ENCODE measurements around the gene LRP5. TPM values are rescaled to one million over a fixed set of nuclear protein-coding genes. Genes with fewer than 3 reads are reported as not detected.

The LRP5 gene
- total and polyA plus RNA-seq, 2 experiments from 2014 or later = 43.9 to 54.3 TPM

DNA sequence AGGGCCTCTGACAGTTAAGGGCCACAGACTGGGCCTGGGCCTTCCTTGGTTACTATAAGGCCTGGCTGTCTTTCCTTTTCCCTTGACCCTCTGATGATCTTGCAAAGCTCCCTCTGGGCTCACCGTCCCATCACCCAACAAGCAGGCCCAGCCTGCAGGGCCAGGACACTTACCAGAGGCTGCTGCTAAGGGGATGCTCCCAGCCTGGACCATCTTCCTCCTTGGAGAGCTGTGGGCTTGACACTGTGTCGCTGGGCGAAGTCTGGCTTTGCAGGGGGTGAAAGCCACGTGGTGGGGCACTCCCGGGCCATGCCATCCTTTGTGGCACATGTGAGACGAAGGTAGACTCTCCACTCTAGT is 44.5 kb upstream of the LRP5 start:
- Histone ChIP-seq H3K9me2 (replicated peaks; ENCODE audit: insufficient read depth) (no peaks in the 10 kb centered on the region), H3K9me3 (ENCODE audit: low read depth) (no peaks in the 10 kb centered on the region), H3K4me3 (no peak overlapping the region), H3K27me3 (no peaks in the 10 kb centered on the region), H3K36me3 (replicated peaks; ENCODE audit: insufficient read depth, low read depth) (no peaks in the 10 kb centered on the region), H3K79me2 (peaks cover 51% of the 10 kb centered on the region), H3K4me2 (no peak overlapping the region), H2AFZ (no peak overlapping the region), H3K4me1 (ENCODE audit: insufficient read depth) (peaks cover 12% of the 10 kb centered on the region), H3K27ac (no peak overlapping the region), H4K20me1 (ENCODE audit: insufficient read depth, poor library complexity, severe bottlenecking) (peaks cover 10% of the 10 kb centered on the region)
- DNase-seq (ENCODE audit: low spot score) = no peak
- TF ChIP-seq, protein P1, sequence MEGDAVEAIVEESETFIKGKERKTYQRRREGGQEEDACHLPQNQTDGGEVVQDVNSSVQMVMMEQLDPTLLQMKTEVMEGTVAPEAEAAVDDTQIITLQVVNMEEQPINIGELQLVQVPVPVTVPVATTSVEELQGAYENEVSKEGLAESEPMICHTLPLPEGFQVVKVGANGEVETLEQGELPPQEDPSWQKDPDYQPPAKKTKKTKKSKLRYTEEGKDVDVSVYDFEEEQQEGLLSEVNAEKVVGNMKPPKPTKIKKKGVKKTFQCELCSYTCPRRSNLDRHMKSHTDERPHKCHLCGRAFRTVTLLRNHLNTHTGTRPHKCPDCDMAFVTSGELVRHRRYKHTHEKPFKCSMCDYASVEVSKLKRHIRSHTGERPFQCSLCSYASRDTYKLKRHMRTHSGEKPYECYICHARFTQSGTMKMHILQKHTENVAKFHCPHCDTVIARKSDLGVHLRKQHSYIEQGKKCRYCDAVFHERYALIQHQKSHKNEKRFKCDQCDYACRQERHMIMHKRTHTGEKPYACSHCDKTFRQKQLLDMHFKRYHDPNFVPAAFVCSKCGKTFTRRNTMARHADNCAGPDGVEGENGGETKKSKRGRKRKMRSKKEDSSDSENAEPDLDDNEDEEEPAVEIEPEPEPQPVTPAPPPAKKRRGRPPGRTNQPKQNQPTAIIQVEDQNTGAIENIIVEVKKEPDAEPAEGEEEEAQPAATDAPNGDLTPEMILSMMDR (IDR thresholded peaks at IDR 0.05; ENCODE audit: poor library complexity) = no peak
- TF ChIP-seq EZH2 (IDR thresholded peaks at IDR 0.05; ENCODE audit: borderline replicate concordance) (no peak), EZH2phosphoT487 (IDR thresholded peaks at IDR 0.05; ENCODE audit: low read depth, severe bottlenecking, unreplicated experiment) (no peak)
- 100% methylated on average over 6 of the region's 6 CpGs for WGBS (ENCODE audit: low lambda C conversion rate, missing lambda C conversion rate)

DNA sequence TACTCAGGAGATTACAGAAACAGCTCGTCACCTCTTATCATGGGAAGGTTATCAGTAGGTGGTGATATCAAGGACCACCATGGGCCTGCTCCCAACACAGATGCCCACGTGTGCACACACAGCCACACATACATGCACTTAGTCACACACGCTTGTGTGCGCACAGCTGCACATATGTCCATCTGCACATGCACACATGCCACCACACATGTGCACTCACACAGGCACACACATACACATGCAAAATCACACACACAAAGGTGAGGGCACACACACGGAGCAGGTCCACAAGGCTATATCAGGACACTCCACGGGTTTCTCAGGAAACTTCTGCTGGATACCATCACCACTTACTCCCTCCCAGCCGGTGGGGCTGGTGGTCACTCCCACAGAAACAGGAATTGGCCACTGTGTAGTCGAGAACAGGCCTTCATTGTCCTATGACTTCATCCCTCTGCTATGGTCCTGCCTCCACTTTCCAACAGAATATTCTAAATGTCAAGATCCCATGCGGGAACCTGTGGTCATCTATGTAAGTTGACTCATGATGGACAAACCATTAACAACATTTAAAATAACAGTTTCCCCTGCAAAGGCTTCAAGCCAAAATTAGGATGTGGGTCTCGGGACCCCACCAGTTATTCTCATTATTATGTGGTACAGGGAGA is 42.8 kb upstream of the LRP5 start:
- Histone ChIP-seq H2AFZ (no peak overlapping the region), H3K9me3 (ENCODE audit: low read depth) (no peaks in the 10 kb centered on the region), H3K79me2 (peaks cover 56% of the 10 kb centered on the region), H3K4me2 (peak overlapping the region; percentile 84), H3K4me3 (no peak overlapping the region), H3K27me3 (no peaks in the 10 kb centered on the region), H3K9me2 (replicated peaks; ENCODE audit: insufficient read depth) (no peaks in the 10 kb centered on the region), H3K4me1 (ENCODE audit: insufficient read depth) (peaks cover 16% of the 10 kb centered on the region), H4K20me1 (ENCODE audit: insufficient read depth, poor library complexity, severe bottlenecking) (peaks cover 10% of the 10 kb centered on the region), H3K27ac (peak overlapping the region; percentile 100), H3K36me3 (replicated peaks; ENCODE audit: insufficient read depth, low read depth) (no peaks in the 10 kb centered on the region)
- TF ChIP-seq, protein P1 (IDR thresholded peaks at IDR 0.05; ENCODE audit: poor library complexity) = no peak
- TF ChIP-seq EZH2phosphoT487 (IDR thresholded peaks at IDR 0.05; ENCODE audit: low read depth, severe bottlenecking, unreplicated experiment) (no peak), EZH2 (IDR thresholded peaks at IDR 0.05; ENCODE audit: borderline replicate concordance) (no peak)
- DNase-seq (ENCODE audit: low spot score) = peak; percentile 42
- WGBS (ENCODE audit: low lambda C conversion rate, missing lambda C conversion rate) = 74% methylated on average over 10 of the region's 10 CpGs

DNA sequence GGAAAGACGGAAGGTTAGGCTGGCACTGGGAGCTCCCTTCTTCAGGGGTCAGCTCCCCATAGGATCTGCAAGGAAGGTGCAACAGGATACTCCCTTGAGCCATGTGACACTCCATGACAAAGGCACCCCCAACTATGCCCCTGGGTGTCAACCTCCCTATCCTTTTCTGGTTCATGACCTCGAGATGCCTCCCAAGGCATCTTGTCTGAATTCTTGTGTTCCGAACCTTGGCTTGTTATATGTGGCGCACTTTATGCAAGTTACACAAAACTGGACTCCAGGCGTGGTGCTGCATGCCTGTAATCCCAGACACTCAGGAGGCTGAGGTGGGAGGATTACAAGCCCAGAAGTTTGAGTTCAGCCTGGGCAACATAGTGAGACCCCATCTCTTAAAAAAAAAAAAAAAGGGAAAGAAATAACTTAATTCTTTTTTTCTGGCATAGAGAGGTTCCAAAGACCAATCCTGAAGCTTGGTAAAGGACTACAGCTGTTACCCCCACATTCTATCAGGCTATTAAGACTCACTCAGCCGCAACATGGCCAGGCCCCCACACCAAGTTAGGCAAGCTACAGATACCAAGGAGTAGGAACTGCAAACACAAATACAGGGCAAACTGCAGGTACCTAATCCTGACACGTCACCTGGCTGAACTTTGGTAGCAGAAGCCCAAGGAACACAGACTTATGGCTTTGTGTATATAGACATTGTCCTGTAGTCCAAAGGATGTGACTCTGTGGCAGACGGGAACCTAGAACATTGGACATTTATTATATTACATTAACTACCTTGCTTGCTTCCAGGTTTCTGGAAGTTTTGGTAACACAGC is 42.0 kb upstream of the LRP5 start:
- H3K4me2 ChIP-seq = peak overlapping the region; percentile 84
- no peaks in the 10 kb centered on the region for H3K9me2 ChIP-seq (replicated peaks; ENCODE audit: insufficient read depth)
- DNase-seq (ENCODE audit: low spot score) = peak; percentile 65
- H3K9me3 ChIP-seq (ENCODE audit: low read depth) = no peaks in the 10 kb centered on the region
- WGBS (ENCODE audit: low lambda C conversion rate, missing lambda C conversion rate) = 67% methylated on average over 8 of the region's 8 CpGs
- H4K20me1 ChIP-seq (ENCODE audit: insufficient read depth, poor library complexity, severe bottlenecking) = peaks cover 10% of the 10 kb centered on the region
- peaks cover 54% of the 10 kb centered on the region for H3K79me2 ChIP-seq
- TF ChIP-seq, protein P1 (IDR thresholded peaks at IDR 0.05; ENCODE audit: poor library complexity) = no peak
- no peak for TF ChIP-seq EZH2phosphoT487 (IDR thresholded peaks at IDR 0.05; ENCODE audit: low read depth, severe bottlenecking, unreplicated experiment)
- no peak for TF ChIP-seq EZH2 (IDR thresholded peaks at IDR 0.05; ENCODE audit: borderline replicate concordance)
- H3K27ac ChIP-seq = peak overlapping the region; percentile 100
- peak overlapping the region; percentile 83 for H3K4me3 ChIP-seq
- H2AFZ ChIP-seq = peak overlapping the region; percentile 14
- H3K4me1 ChIP-seq (ENCODE audit: insufficient read depth) = peaks cover 16% of the 10 kb centered on the region
- no peaks in the 10 kb centered on the region for H3K36me3 ChIP-seq (replicated peaks; ENCODE audit: insufficient read depth, low read depth)
- no peaks in the 10 kb centered on the region for H3K27me3 ChIP-seq
